ENCODE measurements around the gene PPP2R3B.

PPP2R3B gene

DNA sequence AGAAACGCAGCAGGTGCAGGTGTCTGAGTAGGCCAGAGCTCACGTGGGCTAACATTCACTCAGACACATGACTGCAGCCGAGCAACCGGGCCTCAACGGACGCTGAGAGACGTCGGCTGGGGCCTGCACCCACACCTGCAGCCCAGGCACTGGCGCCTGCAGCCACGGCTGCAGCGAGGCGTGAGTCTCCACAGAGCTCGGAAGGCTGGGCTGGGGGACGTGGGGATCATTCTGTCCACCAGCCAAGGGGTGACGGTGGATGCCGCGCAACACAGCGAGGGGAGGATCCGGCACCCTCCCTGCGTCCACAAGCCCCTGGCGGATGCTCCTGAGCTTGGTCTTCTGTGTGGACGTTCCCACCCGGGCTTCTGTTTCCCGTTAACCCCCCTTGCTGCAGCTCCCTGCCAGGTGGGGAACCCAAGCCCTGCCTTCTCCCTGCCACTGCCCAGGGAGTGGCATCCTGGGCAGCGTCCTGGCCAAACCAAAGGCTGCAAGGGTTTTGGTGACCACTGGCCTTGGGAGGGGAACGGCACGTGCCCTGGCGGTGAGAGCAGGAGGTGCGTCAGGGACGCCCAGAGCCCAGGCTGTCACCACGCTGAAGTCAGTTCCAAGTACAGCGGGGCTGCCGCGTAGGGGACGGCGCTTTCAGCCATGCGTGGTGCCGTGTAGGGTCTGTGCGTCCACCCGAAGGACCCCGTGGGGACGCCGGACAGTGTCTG lies 16.3 kb downstream of the PPP2R3B start:
- no peak for DNase-seq

DNA sequence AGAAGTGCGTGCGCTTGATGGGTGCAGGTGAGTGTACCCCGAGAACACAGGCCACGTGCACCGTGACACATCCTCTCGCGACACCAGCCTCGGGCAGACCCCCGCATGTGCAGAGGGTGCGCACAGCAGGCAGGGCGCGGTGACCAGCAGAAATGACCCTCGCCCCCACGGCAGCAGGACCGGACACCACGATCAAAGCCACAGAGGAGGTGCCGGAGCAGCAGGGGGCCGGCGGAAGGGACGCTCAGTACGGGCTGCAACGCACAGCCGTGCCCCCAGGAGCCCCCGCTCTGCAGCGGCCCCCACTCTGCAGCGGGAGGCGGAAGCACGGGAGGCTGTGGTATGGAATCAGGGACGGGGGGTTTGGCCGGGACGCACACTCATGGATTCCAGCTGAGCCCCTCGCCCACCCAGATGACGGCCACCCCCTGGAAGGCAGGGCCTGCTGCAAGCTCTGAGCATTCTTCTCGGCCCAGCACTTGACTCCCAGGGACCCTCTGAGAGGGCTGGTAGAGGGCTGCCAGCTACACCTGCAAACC lies 17.1 kb downstream of the PPP2R3B start:
- DNase-seq: no peak

DNA sequence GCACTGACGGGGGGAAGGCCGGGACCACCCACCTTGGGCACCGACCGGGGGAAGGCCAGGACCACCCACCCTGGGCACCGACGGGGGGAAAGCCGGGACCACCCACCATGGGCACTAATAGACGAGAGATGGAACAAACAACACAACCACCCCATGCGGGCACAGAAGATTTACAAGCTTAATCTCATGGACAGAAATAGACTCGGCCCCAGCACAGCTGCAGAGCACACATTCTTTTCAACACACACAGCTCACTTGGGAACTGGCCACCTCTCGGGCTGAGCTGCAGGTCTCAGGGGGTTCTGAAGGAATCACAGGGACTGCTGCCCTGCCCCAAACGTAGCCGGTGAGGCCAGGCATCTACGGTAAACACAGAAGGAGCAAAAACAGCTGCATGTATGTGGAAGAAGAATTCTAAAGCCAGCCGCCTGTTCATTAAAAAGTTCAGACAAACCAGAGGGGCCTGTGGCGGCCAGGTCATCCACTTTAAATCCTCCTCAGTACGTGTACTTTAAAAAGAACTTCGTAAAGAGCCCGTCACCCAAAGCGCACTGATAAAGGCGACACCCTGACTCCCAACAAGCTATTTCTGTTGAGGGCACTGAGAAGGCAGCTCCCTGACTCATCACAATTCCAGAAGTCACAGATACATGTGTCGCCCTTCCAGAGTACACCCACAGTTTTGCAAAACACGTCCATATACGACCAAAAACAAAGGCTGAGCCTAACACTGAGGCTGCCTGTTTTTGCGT lies 17.7 kb downstream of the PPP2R3B start:
- DNase-seq: no peak

DNA sequence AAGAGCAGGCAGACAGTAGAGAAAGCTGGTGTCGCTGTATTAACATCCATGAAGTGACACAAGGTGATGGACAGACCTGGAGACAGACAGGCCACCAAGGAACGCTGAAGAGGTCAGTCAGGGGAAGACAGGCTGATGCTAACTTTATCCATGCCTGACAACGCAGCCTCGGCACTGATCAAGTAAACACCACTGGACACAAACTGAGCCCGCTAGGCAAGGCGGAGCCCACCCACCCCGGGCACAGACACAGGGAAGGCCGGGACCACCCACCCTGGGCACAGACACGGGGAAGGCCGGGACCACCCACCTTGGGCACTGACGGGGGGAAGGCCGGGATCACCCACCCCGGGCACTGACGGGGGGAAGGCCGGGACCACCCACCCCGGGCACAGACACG lies 18.8 kb downstream of the PPP2R3B start:
- no peak for DNase-seq

GRCh38 chrX:367349-367748 lies 19.4 kb downstream of the PPP2R3B start:
- no peak for DNase-seq

GRCh38 chrX:363621-364375 lies 22.9 kb downstream of the PPP2R3B start:
- no peak for DNase-seq

DNA sequence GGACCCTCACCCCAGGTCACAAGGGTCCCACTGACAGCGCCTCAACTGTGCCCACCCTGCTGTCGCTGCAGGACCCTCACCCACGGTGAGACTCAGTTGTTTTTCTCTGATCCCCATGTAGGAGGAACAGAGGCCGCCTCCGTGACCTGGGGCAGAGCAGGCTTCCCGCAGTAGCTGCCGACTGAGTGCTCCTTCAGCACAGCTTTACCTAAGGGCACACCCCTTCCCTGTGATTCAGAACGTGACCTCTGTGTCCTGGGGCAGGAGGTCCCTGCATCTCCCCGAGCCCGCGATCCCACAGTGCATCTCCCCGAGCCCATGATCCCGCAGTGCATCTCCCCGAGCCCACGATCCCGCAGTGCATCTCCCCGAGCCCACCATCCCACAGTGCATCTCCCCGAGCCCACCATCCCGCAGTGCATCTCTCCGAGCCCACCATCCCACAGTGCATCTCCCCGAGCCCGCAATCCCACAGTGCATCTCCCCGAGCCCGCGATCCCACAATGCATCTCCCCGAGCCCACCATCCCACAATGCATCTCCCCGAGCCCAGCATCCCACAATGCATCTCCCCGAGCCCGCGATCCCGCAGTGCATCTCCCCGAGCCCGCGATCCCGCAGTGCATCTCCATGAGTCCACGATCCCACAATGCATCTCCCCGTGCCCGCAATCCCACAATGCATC lies 23.6 kb downstream of the PPP2R3B start:
- no peak for DNase-seq

DNA sequence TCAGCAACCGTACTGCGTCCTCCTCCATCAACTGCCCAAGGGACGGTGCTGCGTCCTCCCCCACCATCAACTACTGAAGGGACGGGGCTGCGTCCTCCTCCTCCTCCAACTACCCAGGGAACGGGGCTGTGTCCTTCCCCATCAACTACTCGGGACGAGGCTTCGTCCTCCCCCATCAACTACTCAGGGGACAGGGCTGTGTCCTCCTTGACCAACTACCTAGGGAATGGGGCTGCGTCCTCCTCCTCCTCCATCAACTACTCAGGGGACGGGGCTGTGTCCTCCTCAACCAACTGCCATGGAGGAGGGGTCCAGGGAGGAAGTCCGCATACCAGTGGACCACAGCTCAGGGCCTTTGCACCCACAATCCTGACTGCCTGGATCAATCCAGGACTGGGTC lies 24.4 kb downstream of the PPP2R3B start:
- DNase-seq: no peak

DNA sequence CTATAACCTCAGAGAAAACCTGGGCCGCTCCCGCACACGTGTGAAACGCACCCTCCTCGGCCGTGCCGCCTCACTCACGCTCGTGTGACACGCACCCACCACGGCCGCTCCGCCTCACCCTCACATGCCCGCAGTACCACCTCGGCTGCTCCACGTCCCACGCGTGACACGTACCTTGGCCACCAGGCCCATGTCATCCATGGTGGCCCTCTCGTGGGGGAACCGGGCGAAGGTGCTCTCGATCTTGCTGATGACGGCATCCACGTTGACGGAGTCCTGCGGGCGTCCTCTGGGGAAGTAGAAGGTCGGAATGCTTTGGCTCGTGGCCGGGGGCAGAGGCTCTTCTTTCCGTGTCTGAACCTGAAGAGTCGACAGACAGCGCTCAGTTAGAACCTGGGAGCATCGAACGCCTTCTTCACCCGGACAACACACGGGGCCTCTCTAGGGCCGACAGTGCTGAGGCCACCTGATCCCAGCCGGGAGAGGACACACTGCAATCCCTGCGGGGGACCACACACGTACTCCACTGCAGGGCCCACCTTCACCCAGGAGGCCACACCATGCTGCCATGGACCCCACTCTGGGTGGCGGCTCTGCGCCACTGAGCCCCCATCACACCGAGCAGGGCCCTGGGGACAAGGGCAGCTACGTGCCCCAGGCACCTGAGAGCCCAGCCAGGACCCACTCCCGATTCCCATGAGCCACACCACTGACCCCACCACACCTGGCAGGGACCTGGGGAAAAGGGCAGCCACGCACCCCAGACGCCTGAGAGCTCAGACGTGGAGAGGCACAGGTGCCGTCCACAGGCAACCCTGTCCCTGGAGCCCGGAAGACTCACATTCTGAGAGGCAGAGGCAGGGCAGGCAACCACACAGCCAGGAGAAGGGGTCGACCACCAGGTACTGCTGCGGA lies 25.2 kb downstream of the PPP2R3B start:
- DNase-seq: no peak

DNA sequence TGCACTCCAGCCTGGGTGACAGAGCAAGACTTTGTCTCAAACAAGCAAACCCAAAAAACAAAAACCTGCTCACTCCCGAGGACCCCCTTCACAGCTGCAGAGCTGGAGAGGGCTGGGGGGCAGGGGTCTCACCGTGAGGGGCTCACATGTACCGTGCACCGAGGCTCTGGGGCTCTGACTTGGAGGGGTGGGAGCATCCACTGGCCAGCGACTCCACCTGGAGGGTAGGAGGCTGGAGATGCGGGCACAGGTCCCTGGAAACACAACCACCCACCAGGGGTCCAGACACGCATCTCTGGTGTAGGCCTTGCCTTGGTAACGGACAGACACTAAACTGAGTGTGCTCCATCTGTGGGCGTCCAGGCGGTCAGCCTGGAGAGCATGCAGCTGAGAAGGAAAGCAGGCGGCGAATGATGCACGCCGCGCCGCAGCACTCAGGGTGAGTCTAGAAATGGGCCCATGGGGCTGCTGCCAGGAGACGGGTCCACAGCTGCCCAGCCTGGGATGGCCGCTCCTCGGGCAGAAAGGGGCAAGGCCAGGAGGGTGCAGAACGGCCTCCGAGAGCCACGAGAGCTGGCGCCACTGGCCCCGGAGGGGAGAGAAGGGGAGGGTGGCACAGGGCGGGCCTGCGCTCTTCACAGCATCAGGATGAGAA lies 26.1 kb downstream of the PPP2R3B start:
- DNase-seq: no peak

- DNase-seq: no peak
Measured at GRCh38 chrX:358651-359143, 28.0 kb downstream of the PPP2R3B start.

DNA sequence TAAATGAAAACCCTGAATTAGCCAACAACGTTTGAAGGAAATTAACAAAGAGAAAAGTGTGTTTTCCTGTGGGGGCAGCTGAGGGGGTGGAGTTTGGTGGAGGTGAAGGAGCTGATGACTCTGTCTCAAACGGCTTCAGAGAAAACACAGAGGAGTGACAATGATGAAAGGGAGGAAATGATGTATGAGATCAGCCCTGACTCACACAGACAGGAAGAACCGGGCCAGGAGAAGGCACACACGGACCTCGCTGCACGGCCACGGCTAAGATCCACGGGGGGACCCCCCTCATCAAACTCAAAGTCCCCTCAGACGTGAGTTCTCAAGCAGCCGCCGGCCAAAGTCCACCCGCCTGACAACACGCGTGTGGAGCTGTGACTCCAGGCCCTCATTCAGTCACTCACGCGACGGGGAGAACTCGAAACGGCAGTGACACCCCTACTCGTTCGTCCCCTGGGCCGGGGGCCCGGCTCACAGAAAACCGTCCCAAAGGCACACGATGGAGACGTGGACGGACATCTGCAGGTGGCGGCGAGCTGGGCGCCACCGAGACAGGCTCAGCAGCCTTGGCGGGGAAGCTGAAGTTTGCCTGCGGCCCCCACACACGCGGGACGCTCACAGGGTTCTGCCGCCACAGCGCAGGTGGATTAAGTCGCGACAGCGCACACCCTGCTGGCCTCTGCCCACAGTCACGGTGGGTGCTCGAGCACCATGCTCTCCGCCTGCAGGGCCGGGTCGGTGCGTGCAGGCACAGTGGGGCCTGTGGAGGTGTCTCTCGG lies 28.8 kb downstream of the PPP2R3B start:
- DNase-seq: no peak

GRCh38 chrX:357035-357692 lies 29.5 kb downstream of the PPP2R3B start:
- DNase-seq: no peak

DNA sequence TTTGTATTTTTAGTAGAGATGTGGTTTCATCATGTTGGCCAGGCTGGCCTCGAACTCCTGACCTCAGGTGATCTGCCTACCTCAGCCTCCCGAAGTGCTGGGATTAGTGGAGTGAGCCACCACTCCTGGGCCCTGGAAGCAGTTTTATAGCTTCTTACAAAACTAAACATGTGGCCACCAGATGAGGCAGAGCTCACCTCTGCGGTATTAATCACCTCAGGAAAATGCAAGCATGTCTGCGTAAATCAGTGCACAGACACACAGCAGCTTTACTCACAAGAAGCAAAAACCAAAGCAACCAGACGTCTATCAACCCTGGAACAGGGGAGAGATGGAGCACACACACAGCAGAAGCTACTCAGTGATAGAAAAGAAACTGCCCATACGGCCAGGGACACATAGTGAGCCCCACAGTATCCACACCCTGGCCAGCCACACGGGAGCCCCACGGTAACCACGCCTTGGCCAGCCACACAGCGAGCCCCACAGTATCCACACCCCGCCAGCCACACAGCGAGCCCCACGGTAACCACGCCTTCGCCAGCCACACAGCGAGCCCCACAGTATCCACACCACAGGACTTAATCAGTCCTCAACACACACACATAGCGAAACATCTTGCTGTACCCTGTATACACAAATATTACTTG lies 30.2 kb downstream of the PPP2R3B start:
- no peak for DNase-seq

GRCh38 chrX:355329-356050 lies 31.2 kb downstream of the PPP2R3B start:
- DNase-seq: no peak

- DNase-seq: no peak
Measured at GRCh38 chrX:353566-354535, 32.9 kb downstream of the PPP2R3B start.
